Mucosa of descending colon (tissue), 3 donors: ENCODE results near the gene HLCS. TPM values are rescaled to one million over a fixed set of nuclear protein-coding genes. Genes with fewer than 3 reads are reported as not detected.
A peak's percentile ranks its signal among the peaks of the same experiment; 100 is the strongest.

Source experiments
- ATAC-seq: fragments of 200-7000 bp; cut with Tn5 transposase; one replicate; pipeline ENCODE4 v1.9.1; 2020; ENCODE audit warnings: mild to moderate bottlenecking, moderate library complexity
- DNase-seq, 3 donors: peaks; one replicate each; pipeline ENCODE4 v3.0.0-alpha.2; 2020
- H3K36me3 ChIP-seq: fragments of 200-600 bp; one replicate; pipeline ENCODE4 v1.8.0; 2021; ENCODE audit warnings: low read depth, mild to moderate bottlenecking
- H3K4me1 ChIP-seq: fragments of 200-600 bp; one replicate; pipeline ENCODE4 v1.8.0; 2021; ENCODE audit warnings: low read depth, mild to moderate bottlenecking
- H3K4me3 ChIP-seq: fragments of 200-600 bp; one replicate; pipeline ENCODE4 v1.8.0; 2021; ENCODE audit warnings: mild to moderate bottlenecking
- H3K9me3 ChIP-seq: fragments of 200-600 bp; one replicate; pipeline ENCODE4 v1.8.0; 2021; ENCODE audit warnings: mild to moderate bottlenecking
- intact Hi-C, 2 donors: fragments of 100-400 bp; cut with DNase I in 1 of 2; cut with micrococcal nuclease in 1 of 2; formaldehyde crosslinking; loops; one replicate each; pipeline versions ENCODE4 v1.11.0 to v1.11.1; 2022; cut with DNase I, micrococcal nuclease
- total RNA-seq, 3 donors: library from RNA; stranded (reverse); fragmentation: NEBNext Ultra II Directional in 2 of 3; extraction: Animal tissue kit (Norgen Biotek cat#: 25700) in 2 of 3; gene quantifications; one replicate each; pipeline versions ENCODE4 v1.2.1 to v1.2.4, GENCODE V29; 2021 to 2023
- TF ChIP-seq, protein P1 (sequence below): fragments of 200-600 bp; IDR thresholded peaks from one replicate; pipeline ENCODE4 v1.8.0; 2022; ENCODE audit warnings: antibody characterized with exemption, mild to moderate bottlenecking
- donor health status: DM: no; HTN: no; CAD: no; lungs with moderate emphysema.
- donor health status: DM: no; HTN: no; CAD: no.
- donor health status: DM: no; HTN: yes; CAD: no.

Gene HLCS
- total RNA-seq, 3 donors from 2014 or later, result 13.3 to 16.7 (median 14.9) TPM

DNA sequence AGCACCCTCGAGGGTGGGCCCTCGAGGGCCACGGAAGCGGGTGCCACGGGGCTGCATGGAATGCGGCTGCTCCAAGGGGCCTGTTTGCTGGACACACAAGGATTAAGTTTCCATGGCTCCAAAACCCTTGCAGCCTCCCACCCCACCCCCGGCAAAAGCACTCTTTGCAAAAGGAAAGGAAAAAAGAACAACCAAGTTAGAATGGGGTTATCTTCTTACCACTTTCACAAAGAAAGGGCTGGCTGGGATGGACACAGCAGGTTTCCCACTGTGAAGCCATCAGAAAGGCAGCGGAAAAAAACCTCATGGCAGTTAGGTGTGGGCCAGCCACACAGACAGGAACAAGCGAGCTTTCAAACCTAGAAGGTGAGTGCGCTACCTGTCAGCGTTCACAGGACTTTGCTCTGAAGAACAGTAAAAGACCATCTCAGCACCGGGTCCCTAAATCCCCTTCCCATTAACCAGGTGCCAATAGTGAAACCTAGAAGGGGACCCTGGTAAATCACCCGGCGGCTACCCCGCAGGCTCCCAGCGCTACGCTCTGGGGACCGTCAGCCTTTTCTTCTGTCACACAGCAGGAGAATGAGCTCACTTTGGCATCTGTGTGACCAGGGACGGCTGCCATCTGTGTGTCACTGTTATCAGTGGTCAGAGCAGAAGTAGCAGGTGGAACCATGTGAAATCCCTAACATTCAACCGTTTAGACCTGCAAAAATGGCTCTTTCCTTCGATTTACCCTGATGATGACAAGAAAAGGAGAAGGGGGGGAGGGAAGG is 174.6 kb downstream of the HLCS start:
- Histone ChIP-seq H3K4me3 (no peak overlapping the region), H3K9me3 (peaks cover 8% of the 10 kb centered on the region), H3K36me3 (no peaks in the 10 kb centered on the region), H3K4me1 (peaks cover 13% of the 10 kb centered on the region)
- intact Hi-C loops, result no loop called here
- TF ChIP-seq, protein P1, sequence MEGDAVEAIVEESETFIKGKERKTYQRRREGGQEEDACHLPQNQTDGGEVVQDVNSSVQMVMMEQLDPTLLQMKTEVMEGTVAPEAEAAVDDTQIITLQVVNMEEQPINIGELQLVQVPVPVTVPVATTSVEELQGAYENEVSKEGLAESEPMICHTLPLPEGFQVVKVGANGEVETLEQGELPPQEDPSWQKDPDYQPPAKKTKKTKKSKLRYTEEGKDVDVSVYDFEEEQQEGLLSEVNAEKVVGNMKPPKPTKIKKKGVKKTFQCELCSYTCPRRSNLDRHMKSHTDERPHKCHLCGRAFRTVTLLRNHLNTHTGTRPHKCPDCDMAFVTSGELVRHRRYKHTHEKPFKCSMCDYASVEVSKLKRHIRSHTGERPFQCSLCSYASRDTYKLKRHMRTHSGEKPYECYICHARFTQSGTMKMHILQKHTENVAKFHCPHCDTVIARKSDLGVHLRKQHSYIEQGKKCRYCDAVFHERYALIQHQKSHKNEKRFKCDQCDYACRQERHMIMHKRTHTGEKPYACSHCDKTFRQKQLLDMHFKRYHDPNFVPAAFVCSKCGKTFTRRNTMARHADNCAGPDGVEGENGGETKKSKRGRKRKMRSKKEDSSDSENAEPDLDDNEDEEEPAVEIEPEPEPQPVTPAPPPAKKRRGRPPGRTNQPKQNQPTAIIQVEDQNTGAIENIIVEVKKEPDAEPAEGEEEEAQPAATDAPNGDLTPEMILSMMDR, result no peak
- ATAC-seq (no peak), DNase-seq (no peak)

DNA sequence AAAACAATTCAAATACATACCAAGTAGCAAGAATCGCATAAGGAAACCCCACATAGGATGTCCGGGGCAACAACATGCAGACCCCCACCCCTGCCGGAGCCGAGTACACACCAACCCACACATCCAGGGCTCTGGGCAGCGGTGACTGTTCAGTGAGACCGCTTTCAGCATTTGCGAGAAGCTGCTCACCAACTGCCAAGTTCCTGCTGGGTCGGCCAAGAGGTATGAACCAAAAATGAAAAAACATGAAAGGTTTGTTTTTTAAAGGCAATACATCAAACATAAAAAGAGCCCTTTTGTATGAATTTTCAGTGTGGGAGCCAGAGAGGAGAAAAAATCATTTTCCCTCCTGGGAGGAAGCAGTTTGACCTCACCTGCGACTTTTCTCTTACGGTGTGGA is 175.3 kb downstream of the HLCS start:
- intact Hi-C loops, result no loop called here
- Histone ChIP-seq H3K4me1 (peaks cover 13% of the 10 kb centered on the region), H3K4me3 (no peak overlapping the region), H3K9me3 (peaks cover 4% of the 10 kb centered on the region), H3K36me3 (no peaks in the 10 kb centered on the region)
- DNase-seq (no peak), ATAC-seq (no peak)
- TF ChIP-seq, protein P1, result no peak

DNA sequence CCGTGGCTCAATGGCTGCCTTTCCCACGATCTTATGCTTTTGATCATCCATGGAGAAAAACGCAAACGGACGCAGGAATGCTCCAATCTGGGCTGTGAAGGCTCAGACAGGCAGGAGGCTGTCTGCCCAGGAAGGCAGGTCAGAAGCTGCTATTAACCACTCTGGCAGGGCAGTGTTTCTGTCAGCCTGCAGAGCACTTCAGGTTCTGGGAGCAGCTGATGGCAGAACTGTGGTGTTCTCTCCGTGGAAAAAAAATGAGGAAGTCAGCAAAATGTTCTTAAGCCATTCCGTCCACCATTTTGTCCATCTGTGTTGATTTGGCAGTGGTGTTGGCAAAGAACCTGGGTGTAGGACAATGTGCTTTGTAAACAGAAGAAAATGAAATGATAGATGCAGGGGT is 175.9 kb downstream of the HLCS start:
- no peak for DNase-seq
- TF ChIP-seq, protein P1, result no peak
- H3K36me3 ChIP-seq, result no peaks in the 10 kb centered on the region
- intact Hi-C loops, result no loop called here
- H3K4me3 ChIP-seq, result no peak overlapping the region
- no peaks in the 10 kb centered on the region for H3K9me3 ChIP-seq
- no peak for ATAC-seq
- H3K4me1 ChIP-seq, result peaks cover 13% of the 10 kb centered on the region

DNA sequence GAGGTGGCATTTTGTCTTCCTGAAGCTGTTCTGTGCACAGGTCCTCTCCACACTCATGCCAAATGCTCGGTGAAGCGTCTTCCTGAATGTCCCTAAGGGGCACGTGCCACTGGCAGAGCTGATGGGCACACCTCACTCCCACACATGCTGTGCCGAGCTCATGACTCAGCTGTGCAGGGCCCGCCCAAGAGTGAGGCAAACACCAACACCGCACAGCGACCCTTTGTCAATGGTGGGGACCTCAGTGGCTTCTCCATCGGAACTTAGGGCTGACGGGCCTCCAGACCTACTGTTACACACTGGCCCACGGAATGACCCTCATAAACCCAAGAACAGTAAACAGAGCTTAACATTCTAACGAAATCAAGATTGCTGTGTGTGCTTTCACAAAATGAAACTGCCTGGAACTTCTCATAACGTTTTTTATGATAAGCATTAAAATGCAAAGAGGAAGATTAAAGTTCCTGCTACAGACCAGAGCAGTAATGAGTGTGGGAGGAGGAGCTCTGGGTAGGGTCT is 178.3 kb downstream of the HLCS start:
- Histone ChIP-seq H3K4me3 (no peak overlapping the region), H3K36me3 (no peaks in the 10 kb centered on the region), H3K4me1 (peaks cover 13% of the 10 kb centered on the region), H3K9me3 (no peaks in the 10 kb centered on the region)
- ATAC-seq (peak; percentile 95), DNase-seq (peak; percentile 69 to 84 (median 78))
- intact Hi-C loops, result no loop called here
- TF ChIP-seq, protein P1, result no peak

DNA sequence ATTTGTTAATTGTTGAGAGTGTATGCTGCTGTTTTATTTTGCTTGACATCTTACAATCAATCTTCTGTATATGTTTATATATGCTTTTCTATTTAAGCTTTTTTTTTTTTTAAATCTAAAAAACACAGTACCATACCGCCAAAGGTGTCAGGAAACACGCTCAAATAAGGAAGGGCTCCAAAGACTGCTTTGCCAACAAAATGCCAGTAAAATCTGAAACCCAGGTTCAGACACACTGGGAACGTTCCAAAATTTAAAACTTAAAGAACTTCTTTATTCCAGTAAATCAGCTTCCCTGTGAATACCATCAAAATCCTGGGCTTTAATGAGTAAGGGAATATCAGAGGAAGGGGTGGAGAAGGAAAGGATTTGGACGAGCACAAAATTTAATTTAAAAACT is 180.3 kb downstream of the HLCS start:
- ATAC-seq (no peak), DNase-seq (no peak)
- Histone ChIP-seq H3K36me3 (no peaks in the 10 kb centered on the region), H3K4me1 (peaks cover 13% of the 10 kb centered on the region), H3K9me3 (no peaks in the 10 kb centered on the region), H3K4me3 (no peak overlapping the region)
- TF ChIP-seq, protein P1, result no peak
- intact Hi-C loops, result no loop called here
